Large intestine (tissue), 3 donors: ENCODE measurements around the gene UGCG. TPM values are rescaled to one million over a fixed set of nuclear protein-coding genes. Genes with fewer than 3 reads are reported as not detected.
"Not testable (repeated sequence)": the region's sequence is repeated elsewhere in the genome, so short reads cannot be mapped to it uniquely, and the experiment has no call there.

ENCODE experiments used
- DNase-seq, 2 donors: peaks; one replicate each; pipeline versions ENCODE4 v3.0.0 to v3.0.0-alpha.2; 2013
- H3K27ac ChIP-seq: one replicate; pipeline ENCODE4 v1.5.1; 2013; ENCODE audit warnings: low read length
- H3K27me3 ChIP-seq: 2 replicates; pipeline ENCODE4 v1.6.1; 2013; ENCODE audit warnings: low read length; ENCODE audit not compliant: control insufficient read depth, insufficient read depth
- H3K36me3 ChIP-seq: 2 replicates; pipeline ENCODE4 v1.6.1; 2013; ENCODE audit warnings: low read length; ENCODE audit not compliant: control insufficient read depth, insufficient read depth
- H3K4me1 ChIP-seq: one replicate; pipeline ENCODE4 v1.6.1; 2013; ENCODE audit warnings: low read length; ENCODE audit not compliant: control insufficient read depth, insufficient read depth
- H3K4me3 ChIP-seq: one replicate; pipeline ENCODE4 v1.5.1; 2013; ENCODE audit warnings: low read length
- H3K9me3 ChIP-seq: one replicate; pipeline ENCODE4 v1.6.1; 2013; ENCODE audit warnings: mild to moderate bottlenecking, low read depth, low read length, moderate library complexity; ENCODE audit not compliant: control insufficient read depth
- WGBS: methylation state at CpG from one replicate; pipeline ENCODE4 v1.1.5; 2013; ENCODE audit warnings: low lambda C conversion rate; ENCODE audit not compliant: insufficient coverage; 5-methylcytosine and 5-hydroxymethylcytosine counted together
- polyA plus RNA-seq: library from polyadenylated mRNA; unstranded; fragments of 120-200 nt; gene quantifications from one replicate; pipeline ENCODE4 v1.2.1, GENCODE V29; 2013

The UGCG gene
- polyA plus RNA-seq, 1 donor = 68.7 TPM

DNA sequence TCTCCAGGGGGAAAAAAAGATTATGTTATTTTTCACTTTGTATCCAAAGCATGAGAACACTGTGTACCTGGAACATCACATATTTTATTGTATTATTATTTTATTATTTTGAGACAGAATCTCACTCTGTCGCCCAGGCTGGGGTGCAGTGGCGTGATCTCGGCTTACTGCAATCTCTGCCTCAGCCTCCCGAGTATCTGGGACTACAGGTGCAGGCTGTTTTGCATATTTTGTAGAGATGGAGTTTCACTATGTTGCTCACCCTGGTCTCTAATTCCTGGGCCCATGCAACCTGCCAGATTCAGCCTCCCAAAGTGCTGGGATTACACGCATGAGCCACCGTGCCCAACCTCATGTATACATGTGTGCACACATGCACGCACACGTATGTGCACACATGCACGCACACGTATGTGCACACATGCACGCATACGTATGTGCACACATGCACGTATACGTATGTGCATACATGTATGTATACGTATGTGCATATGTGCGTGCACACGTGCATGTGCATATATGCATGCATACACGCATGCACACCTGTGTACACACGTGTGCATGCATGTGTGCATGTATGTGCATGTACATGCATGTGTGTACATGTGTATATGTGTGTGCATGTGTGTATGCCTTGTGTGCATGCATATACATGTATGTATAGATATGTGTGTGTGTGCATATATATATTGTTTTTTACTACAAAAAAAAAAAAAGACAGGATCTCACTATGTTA is 9.5 kb upstream of the UGCG start:
- peaks cover 5% of the 10 kb centered on the region for H3K9me3 ChIP-seq
- H3K4me3 ChIP-seq = no peak overlapping the region
- H3K4me1 ChIP-seq = peaks cover 14% of the 10 kb centered on the region
- no peak overlapping the region for H3K27ac ChIP-seq
- DNase-seq = no peak
- H3K27me3 ChIP-seq = no peaks in the 10 kb centered on the region
- no CpG with 5 or more reads among the region's 19 CpGs for WGBS
- no peaks in the 10 kb centered on the region for H3K36me3 ChIP-seq

GRCh38 chr9:111890334-111890733 is 6.3 kb upstream of the UGCG start:
- Histone ChIP-seq H3K4me3 (no peak overlapping the region), H3K36me3 (no peaks in the 10 kb centered on the region), H3K27me3 (no peaks in the 10 kb centered on the region), H3K9me3 (peaks cover 5% of the 10 kb centered on the region), H3K4me1 (peaks cover 19% of the 10 kb centered on the region), H3K27ac (peak overlapping the region; percentile 69)
- WGBS = no CpG with 5 or more reads among the region's 2 CpGs
- DNase-seq = peak; percentile 53 to 82

DNA sequence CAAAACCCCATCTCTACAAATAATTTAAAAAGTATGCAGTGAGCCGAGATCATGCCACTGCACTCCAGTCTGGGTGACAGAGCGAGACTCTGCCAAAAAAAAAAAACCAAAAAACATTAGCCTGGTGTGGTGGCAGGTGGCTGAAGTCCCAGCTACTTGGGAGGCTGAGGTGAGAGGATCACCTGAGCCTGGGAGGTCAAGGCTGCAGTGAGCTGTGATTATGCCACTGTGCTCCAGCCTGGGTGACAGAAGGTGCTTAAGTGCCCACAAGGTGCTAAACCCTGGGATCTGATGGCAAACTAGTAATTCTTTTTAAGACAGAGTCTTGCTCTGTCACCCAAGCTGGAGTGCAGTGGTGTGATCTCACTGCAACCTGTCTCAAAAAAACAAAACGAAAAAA is 5.7 kb upstream of the UGCG start:
- 86% methylated on average over 1 of the region's 3 CpGs for WGBS
- DNase-seq, H3K4me3 ChIP-seq, H3K9me3 ChIP-seq, H3K36me3 ChIP-seq, H3K27me3 ChIP-seq: not testable (repeated sequence)
- Histone ChIP-seq H3K27ac (peak overlapping the region; percentile 69), H3K4me1 (peaks cover 22% of the 10 kb centered on the region)

GRCh38 chr9:111891910-111892499 is 4.6 kb upstream of the UGCG start:
- 60% methylated on average over 1 of the region's 11 CpGs for WGBS
- H3K4me1 ChIP-seq = peaks cover 22% of the 10 kb centered on the region
- DNase-seq = peak; percentile 56 to 75
- no peaks in the 10 kb centered on the region for H3K27me3 ChIP-seq
- no peak overlapping the region for H3K4me3 ChIP-seq
- H3K36me3 ChIP-seq = no peaks in the 10 kb centered on the region
- H3K9me3 ChIP-seq = peaks cover 5% of the 10 kb centered on the region
- H3K27ac ChIP-seq = peak overlapping the region; percentile 69

DNA sequence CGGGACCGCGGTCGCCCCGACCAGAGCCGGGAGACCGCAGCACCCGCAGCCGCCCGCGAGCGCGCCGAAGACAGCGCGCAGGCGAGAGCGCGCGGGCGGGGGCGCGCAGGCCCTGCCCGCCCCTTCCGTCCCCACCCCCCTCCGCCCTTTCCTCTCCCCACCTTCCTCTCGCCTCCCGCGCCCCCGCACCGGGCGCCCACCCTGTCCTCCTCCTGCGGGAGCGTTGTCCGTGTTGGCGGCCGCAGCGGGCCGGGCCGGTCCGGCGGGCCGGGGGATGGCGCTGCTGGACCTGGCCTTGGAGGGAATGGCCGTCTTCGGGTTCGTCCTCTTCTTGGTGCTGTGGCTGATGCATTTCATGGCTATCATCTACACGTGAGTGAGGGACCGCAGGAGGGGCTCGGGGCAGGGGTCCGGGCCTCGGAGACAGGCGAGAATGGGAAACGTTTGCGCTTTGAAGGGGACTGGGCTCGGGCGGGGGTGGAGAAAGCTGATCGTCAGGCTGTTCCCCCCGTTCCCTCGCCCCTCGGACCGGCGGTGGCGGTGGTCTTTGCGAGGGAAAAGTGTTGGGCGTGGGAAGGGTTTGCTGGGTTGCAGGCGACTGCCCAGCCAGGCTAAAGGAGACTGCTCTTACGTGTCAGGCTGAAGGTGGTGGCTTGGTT is 457 bp downstream of the UGCG start:
- Histone ChIP-seq H3K4me1 (peaks cover 19% of the 10 kb centered on the region), H3K27ac (peak overlapping the region; percentile 97)
- no CpG with 5 or more reads among the region's 68 CpGs for WGBS

GRCh38 chr9:111897601-111898137 is 1.1 kb downstream of the UGCG start:
- Histone ChIP-seq H3K4me3 (peak overlapping the region; percentile 99), H3K27ac (peak overlapping the region; percentile 97), H3K4me1 (peaks cover 18% of the 10 kb centered on the region), H3K27me3 (no peaks in the 10 kb centered on the region), H3K36me3 (peaks cover 2% of the 10 kb centered on the region), H3K9me3 (no peaks in the 10 kb centered on the region)
- peak in 1 of 2 donors; percentile 67 for DNase-seq
- WGBS = 10% methylated on average over 5 of the region's 12 CpGs

More for the DNA sequence above, 457 bp downstream of the UGCG start:
- Histone ChIP-seq H3K9me3 (no peaks in the 10 kb centered on the region), H3K4me3 (peak overlapping the region; percentile 99), H3K27me3 (no peaks in the 10 kb centered on the region), H3K36me3 (peaks cover 2% of the 10 kb centered on the region)
- peak in 1 of 2 donors; percentile 56 for DNase-seq

DNA sequence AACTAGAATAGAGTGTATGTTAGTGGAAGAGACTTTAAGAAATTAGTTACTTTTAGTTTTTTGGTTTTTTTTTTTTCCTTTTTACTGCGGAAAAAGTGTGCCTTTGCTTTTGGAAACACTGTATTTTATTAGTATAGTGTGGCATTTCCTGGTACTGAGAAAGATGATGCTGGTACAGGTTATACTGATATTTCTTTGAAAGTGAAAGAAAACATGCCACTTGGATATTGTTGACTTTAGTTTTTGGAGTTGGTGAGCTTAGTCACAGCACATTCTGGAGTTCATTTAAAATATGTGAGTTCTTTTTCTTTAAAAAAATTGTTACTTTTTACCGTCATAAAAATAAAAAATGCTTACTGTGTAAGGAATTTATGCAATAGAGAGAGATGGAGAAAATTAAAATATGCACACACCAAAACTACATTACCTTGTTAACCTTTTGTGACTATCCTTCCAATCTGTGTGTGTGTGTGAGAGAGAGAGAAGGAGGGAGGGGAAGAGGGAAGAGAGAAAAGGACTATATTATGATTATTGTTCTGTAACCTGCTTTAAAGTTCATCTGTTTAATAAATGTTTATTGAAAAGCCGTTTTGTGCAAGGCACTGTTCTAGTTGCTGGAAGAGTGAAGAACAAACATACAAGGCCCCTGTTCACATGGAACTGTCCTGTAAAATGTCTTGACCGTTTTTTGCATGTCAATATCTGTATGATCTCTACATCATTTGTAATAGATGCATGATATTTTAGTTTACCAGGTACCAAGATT is 1.9 kb downstream of the UGCG start:
- Histone ChIP-seq H3K9me3 (no peaks in the 10 kb centered on the region), H3K36me3 (peaks cover 2% of the 10 kb centered on the region), H3K4me1 (peaks cover 23% of the 10 kb centered on the region), H3K27ac (peak overlapping the region; percentile 97), H3K4me3 (peak overlapping the region; percentile 99), H3K27me3 (no peaks in the 10 kb centered on the region)
- peak in 1 of 2 donors; percentile 38 for DNase-seq
- 14% methylated on average over 2 of the region's 4 CpGs for WGBS

GRCh38 chr9:111900151-111900857 is 3.7 kb downstream of the UGCG start:
- H3K27ac ChIP-seq = peak overlapping the region; percentile 97

DNA sequence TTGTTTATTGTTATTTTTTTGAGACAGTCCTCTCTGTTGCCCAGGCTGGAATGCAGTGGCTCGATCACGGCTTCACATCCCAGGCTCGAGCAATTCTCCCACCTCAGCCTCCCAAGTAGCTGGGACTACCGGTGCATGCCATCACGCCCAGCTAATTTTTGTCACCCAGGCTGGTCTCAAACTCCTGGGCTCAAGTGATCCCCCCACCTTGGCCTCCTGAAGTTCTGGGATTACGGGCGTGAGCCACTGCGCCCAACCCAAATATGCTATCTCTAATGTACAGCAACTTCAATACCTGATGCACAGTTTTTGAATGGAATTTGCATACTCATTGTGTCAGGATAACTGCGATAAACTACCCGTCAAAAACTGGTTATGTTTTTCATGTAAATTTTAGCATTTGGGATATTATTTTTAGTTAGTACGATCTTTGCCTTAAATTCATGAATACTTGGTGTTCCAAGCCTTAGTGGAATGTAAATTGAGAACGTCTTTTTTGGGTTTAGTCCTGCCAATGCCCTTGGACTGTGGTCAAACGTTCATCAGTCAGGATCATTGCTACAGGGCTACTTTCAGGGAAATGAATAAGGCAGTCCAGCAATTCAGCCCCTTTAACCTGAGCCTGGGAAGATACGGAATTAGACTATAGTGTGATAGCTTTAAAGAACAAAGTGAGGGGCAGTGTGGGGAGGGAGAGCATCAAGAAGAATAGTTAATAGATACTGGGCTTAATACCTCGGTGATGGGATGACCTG is 4.4 kb downstream of the UGCG start:
- WGBS = 60% methylated on average over 3 of the region's 15 CpGs
- Histone ChIP-seq H3K4me3 (peak overlapping the region; percentile 99), H3K4me1 (peaks cover 33% of the 10 kb centered on the region)

More at GRCh38 chr9:111900151-111900857, 3.7 kb downstream of the UGCG start:
- WGBS = 88% methylated on average over 1 of the region's 6 CpGs
- Histone ChIP-seq H3K27me3 (no peaks in the 10 kb centered on the region), H3K9me3 (no peaks in the 10 kb centered on the region), H3K4me1 (peaks cover 36% of the 10 kb centered on the region), H3K36me3 (peaks cover 2% of the 10 kb centered on the region), H3K4me3 (peak overlapping the region; percentile 99)
- DNase-seq = peak in 1 of 2 donors; percentile 32

More for the DNA sequence above, 4.4 kb downstream of the UGCG start:
- no peaks in the 10 kb centered on the region for H3K9me3 ChIP-seq
- peaks cover 2% of the 10 kb centered on the region for H3K36me3 ChIP-seq
- peak overlapping the region; percentile 97 for H3K27ac ChIP-seq
- no peaks in the 10 kb centered on the region for H3K27me3 ChIP-seq
- no peak for DNase-seq
